ENCODE measurements around the gene TREH.

The TREH gene

DNA sequence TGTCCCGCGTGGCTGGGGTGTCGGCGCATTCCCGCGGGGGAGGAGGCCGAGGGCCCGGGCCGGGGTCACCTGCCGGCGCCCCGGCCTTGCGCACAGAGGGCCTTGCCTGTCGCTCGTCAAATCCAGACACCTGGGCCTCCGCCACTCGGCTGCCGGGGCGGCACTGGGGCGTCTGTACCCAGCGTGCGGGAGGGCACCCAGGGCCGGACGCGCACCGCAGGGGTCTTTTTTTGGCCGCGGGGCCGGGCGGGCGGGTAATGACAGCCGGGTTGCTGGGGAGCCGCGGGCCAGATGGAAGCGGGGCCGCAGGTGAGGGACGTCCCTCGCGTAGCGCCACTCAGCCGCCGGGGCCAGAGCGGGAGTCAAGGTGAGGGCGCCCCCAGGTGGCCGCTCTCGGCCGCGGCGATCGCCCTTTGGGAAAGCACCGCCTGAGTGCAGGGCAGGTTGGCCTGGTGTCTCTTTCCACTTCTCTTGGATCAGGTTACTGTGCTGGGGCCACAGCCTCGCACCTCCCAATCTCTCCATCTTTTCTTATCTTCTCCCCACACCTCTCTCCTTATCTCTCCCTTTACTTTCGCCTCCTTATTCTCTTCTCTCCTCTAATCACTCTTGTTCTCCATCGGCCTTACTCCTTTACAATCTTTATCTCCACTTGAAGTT lies 68.5 kb downstream of the TREH start:
- peak; percentile 60 for DNase-seq (ENCODE audit: low spot score)

DNA sequence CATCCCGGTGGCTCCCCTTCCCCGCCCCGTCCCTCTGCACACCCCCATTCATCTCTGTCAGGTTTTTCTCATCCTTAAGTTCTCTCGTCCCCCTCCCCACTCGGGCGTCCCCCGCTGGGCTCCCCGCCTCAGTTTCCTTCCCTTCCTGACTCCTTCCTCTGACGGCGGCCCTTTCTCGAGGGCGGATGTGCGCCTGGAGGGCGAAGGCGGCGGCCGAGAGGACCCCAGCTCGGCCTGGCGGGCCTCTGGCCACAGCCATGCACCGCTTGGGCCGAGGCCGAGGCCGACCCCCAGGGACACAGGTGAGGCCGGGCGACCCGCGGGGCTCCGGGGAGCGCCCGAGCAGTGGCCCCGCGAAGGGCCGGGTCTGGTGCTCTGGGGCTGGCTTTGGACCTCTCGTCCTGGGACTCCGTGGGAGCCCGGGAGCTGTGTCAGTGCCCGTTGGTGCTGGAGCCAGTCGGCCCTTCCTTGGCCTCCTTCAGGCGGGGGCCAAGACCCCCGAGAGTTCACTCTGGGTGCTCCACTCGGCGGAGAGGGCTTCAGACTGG lies 69.2 kb downstream of the TREH start:
- DNase-seq (ENCODE audit: low spot score), result no peak

DNA sequence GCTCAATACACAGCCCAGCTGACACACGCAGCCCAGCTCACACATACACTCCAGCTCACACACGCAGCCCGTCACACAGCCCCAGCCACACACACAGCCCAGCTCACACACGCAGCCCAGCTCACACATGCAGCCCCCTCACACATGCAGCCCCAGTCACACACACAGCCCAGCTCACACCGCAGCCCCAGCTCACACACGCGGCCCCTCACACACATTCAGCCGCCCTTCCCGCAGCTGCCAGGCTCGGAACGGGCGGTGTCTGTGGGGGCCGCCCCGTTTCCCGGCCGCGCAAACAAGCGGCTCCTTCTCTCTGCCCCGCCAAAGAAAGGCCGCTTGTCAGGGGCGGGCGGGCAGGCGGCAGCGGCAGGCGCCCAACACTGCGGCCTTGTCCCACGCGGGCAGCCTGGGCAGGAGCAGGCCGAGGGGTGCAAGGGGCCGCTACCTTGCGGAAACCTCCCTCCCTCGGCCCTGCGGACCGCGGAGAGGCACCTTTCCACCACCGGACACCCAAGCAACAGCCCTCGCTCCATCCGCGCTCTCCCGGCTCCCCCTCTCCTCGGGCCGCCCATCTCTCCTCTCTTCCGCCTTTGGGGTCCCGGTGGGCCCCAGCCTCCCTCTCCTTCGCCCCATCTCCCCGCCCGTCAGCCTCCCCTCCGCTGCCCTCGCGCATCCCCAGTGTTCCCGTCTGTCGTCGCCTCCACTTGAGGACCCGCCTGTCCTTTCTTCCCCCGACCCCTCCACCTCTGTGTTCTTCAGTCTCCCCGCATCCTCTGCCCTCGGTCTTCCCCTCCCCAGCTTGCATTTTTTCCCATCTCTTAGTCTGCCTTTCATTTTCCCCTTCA lies 69.8 kb downstream of the TREH start:
- no peak for DNase-seq (ENCODE audit: low spot score)

DNA sequence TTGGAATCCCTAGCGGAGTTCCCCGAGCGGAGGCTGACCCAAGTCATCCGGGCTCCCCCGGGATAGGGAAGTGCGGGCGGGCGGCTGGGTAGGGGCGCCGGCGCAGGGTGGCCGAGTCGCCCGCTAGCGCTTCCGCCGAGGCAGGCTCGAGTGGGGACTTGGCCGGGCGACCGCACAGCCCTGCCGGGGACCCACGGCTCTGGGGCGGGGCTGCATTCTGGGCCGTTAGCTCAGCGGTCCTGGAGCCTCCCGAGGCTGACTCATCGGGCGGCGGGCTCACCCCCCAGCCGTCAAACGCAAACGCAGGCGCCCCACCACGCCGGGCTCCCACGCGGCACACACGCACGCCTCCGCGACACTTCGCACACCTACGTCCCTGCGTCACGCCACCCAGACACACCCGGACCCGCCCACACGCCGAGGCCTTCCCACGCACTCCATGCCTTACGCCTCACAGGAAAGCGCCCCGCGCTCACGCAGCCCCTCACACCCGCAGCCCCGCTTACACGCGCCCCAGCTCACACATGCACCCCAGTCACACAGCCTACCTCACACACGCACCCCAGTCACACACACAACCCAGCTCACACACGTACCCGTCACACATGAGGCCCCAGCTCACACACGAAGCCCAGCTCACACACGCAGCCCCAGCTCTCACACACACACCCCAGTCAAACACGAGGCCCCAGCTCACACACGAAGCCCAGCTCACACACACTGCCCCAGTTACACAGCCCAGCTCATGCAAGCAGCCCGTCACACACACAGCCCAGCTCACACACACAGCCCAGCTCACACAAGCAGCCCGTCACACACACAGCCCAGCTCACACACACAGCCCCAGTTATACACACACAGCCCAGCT lies 70.9 kb downstream of the TREH start:
- DNase-seq (ENCODE audit: low spot score), result no peak

DNA sequence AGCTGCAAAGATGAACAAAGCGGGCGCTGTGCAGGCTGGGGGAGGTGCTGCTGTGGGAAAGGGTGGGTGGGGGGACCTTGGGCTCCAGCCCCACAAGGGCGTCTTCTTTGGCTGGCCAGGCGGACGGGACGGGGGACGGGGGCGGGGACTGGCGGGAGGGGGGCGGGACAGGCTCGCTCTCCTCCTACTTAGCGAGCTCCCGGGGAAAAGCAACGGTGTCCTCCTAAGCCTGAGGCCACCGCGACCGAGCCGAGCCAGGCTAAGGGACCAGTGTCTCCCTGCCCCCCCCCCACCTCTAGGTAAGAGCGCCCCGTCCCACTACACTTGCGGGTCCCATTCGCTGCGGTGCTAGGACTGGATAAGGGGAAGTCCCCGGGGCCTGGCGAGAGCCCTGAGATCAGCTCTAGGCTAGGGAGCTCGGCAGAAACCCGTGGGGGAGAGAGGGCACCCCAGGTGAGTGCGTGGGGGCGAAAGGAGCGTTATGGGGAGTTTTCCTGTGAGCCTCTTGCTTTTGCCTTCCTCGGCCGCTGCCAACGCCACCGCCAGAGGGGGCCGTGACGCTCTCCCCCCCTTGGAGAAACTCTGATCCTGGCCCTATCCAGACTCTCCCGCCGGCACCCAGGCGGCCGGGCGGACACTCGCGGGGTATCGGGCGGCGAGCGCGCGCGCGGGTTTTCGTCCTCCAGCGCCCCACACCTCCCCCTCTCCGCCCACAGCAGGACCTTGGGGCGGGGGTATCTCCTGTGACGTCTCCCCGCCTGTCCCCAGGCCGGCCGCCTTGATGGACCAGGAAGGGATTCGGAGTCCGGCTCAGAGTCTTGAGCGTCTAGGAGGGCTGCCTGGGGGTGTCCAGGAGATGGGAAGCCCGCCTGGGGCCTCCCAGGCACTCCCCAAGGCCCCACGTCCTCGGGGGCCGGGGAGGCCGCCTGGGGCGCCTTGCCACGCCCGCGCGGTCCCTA lies 71.8 kb downstream of the TREH start, which contains the start of gene PHLDB1:
TSS of gene PHLDB1 (plus strand) at position 215 of the 959 bp plus-strand sequence. CDS start 6,222 bp downstream, outside the sequence.
- DNase-seq (ENCODE audit: low spot score), result peak; percentile 62
